Keratinocyte (primary cell): ENCODE measurements around the gene MPV17L2.

Experiments used
- CTCF ChIP-seq, 3 experiments: IDR thresholded peaks in 1 of 3; conservative IDR thresholded peaks in 1 of 3; optimal IDR thresholded peaks in 1 of 3; 2 replicates in 2 of 3; 3 replicates in 1 of 3; pipeline versions ENCODE3 to v1.5.1; 2011; ENCODE audit warnings: low read length in 3 of 3, mild to moderate bottlenecking in 3 of 3, moderate library complexity in 2 of 3, control low read depth in 1 of 3, inconsistent platforms in 1 of 3; ENCODE audit not compliant: insufficient read depth in 2 of 3; ENCODE audit errors: extremely low read depth in 1 of 3
- EZH2 ChIP-seq: IDR thresholded peaks from one replicate; pipeline ENCODE4 v1.6.1; 2012; ENCODE audit warnings: inconsistent platforms, mild to moderate bottlenecking, low read length, moderate library complexity

GRCh38 chr19:18231775-18232174, 38.8 kb downstream of the MPV17L2 start:
- TF ChIP-seq CTCF (optimal IDR thresholded peaks at IDR 0.05 in 1 of 3, IDR thresholded peaks at IDR 0.05 in 1 of 3, conservative IDR thresholded peaks at IDR 0.05 in 1 of 3; ENCODE audit: extremely low read depth in 1 of 3, insufficient read depth in 2 of 3, low read length in 3 of 3): no peak
- TF ChIP-seq EZH2: no peak
